SK-N-SH (cell line): Measurements from ENCODE around the gene SRGAP3. TPM values are rescaled to one million over a fixed set of nuclear protein-coding genes. Genes with fewer than 3 reads are reported as not detected.
A peak's percentile ranks its signal among the peaks of the same experiment; 100 is the strongest.

Experiments
- CTCF ChIA-PET: fragments of 300-600, 350-600 bp; formaldehyde crosslinking; extraction: SDS; loops from one replicate; lab custom pipeline; 2021; lab: Yijun Ruan, JAX
- POLR2A ChIA-PET: fragments of 350-600 bp; sonication (Branson Sonifier 250); formaldehyde crosslinking; extraction: SDS; loops from one replicate; lab custom pipeline; 2020; ENCODE audit warnings: antibody characterized with exemption, inconsistent platforms; lab: Yijun Ruan, JAX
- DNase-seq: peaks from one replicate; pipeline ENCODE4 v3.0.0; 2012
- H2AFZ ChIP-seq: fragments of 200-600 bp; sonication (generic); 2 replicates; pipeline ENCODE4 v1.8.1; 2016; ENCODE audit warnings: antibody characterized with exemption, mild to moderate bottlenecking, low read depth
- H3F3A ChIP-seq: fragments of 200-600 bp; sonication (generic); replicated peaks from 2 replicates; pipeline ENCODE3; 2016; ENCODE audit warnings: antibody characterized with exemption, mild to moderate bottlenecking; ENCODE audit not compliant: insufficient read depth
- H3K27ac ChIP-seq, 2 experiments: fragments of 200-500 bp in 1 of 2; fragments of 200-600 bp in 1 of 2; sonication (Bioruptor generic) in 1 of 2; sonication (generic), shearing (Covaris generic) in 1 of 2; 2 replicates each; pipeline versions ENCODE4 v1.5.1 to v1.6.1; 2014 to 2016; ENCODE audit warnings: low read depth in 2 of 2, inconsistent platforms in 1 of 2, low read length in 1 of 2, mild to moderate bottlenecking in 1 of 2, mixed read lengths in 1 of 2
- H3K27me3 ChIP-seq: fragments of 200-600 bp; sonication (generic), shearing (Covaris generic); 2 replicates; pipeline ENCODE4 v1.6.1; 2016; ENCODE audit warnings: mixed run types; ENCODE audit not compliant: insufficient read depth
- H3K36me3 ChIP-seq, 2 experiments: fragments of 200-500 bp in 1 of 2; fragments of 200-600 bp in 1 of 2; sonication (Bioruptor generic) in 1 of 2; sonication (generic) in 1 of 2; replicated peaks in 1 of 2; 2 replicates each; pipeline versions ENCODE3 to v1.5.1; 2014 to 2016; ENCODE audit warnings: low read length in 1 of 2, mild to moderate bottlenecking in 1 of 2; ENCODE audit not compliant: insufficient read depth in 2 of 2, control insufficient read depth in 1 of 2
- H3K4me1 ChIP-seq, 2 experiments: fragments of 200-500 bp in 1 of 2; fragments of 200-600 bp in 1 of 2; sonication (Bioruptor generic) in 1 of 2; sonication (generic), shearing (Covaris generic) in 1 of 2; 2 replicates each; pipeline versions ENCODE4 v1.5.1 to v1.6.1; 2014 to 2016; ENCODE audit warnings: low read depth in 1 of 2, low read length in 1 of 2, mixed run types in 1 of 2; ENCODE audit not compliant: insufficient read depth in 2 of 2, control insufficient read depth in 1 of 2
- H3K4me2 ChIP-seq: fragments of 200-600 bp; sonication (generic), shearing (Covaris generic); 2 replicates; pipeline ENCODE4 v1.6.1; 2017; ENCODE audit warnings: mixed run types
- H3K4me3 ChIP-seq, 2 experiments: fragments of 200-500 bp in 1 of 2; fragments of 200-600 bp in 1 of 2; sonication (Bioruptor generic) in 1 of 2; sonication (generic), shearing (Covaris generic) in 1 of 2; 2 replicates each; pipeline versions ENCODE4 v1.5.1 to v1.8.1; 2014 to 2016; ENCODE audit warnings: low read depth in 2 of 2, inconsistent platforms in 1 of 2, low read length in 1 of 2, mild to moderate bottlenecking in 1 of 2, mixed read lengths in 1 of 2, moderate library complexity in 1 of 2
- H3K79me2 ChIP-seq: fragments of 200-600 bp; sonication (generic); 2 replicates; pipeline ENCODE4 v1.8.1; 2017; ENCODE audit warnings: mild to moderate bottlenecking; ENCODE audit not compliant: insufficient read depth
- H3K9ac ChIP-seq: fragments of 200-600 bp; sonication (generic); 2 replicates; pipeline ENCODE4 v1.6.1; 2017; ENCODE audit warnings: mixed run types
- H3K9me2 ChIP-seq: fragments of 200-600 bp; sonication (generic); 2 replicates; pipeline ENCODE4 v1.6.1; 2017; ENCODE audit warnings: mixed run types
- H3K9me3 ChIP-seq: fragments of 200-600 bp; sonication (generic); 2 replicates; pipeline ENCODE4 v1.6.1; 2017; ENCODE audit warnings: mixed run types, mild to moderate bottlenecking, moderate library complexity
- H4K20me1 ChIP-seq: fragments of 200-600 bp; sonication (generic); 2 replicates; pipeline ENCODE4 v1.6.1; 2017; ENCODE audit warnings: mild to moderate bottlenecking, mixed run types; ENCODE audit not compliant: insufficient read depth
- ELF1 ChIP-seq: IDR thresholded peaks from 2 replicates; pipeline ENCODE4 v1.4.0; 2012
- EP300 ChIP-seq, 2 experiments: IDR thresholded peaks; 2 replicates each; pipeline versions ENCODE4 v1.4.0 to v1.6.1; 2012; ENCODE audit warnings: borderline replicate concordance in 1 of 2, low read depth in 1 of 2, low read length in 1 of 2
- FOXJ3 ChIP-seq: sonication (generic); formaldehyde crosslinking; IDR thresholded peaks from 2 replicates; pipeline ENCODE4 v1.5.1; 2020; ENCODE audit warnings: mild to moderate bottlenecking, missing genetic modification reagents
- GATA2 ChIP-seq: sonication (generic); formaldehyde crosslinking; IDR thresholded peaks from 2 replicates; pipeline ENCODE4 v1.5.0; 2020; ENCODE audit warnings: mild to moderate bottlenecking, missing genetic modification reagents
- IRF3 ChIP-seq: fragments of 150-350 bp; IDR thresholded peaks from 2 replicates; pipeline ENCODE4 v1.6.1; 2016; ENCODE audit warnings: mild to moderate bottlenecking, low read depth, low read length
- NFIC ChIP-seq: IDR thresholded peaks from 2 replicates; pipeline ENCODE4 v1.4.0; 2012; ENCODE audit warnings: borderline replicate concordance
- RCOR1 ChIP-seq: fragments of 150-350 bp; IDR thresholded peaks from 2 replicates; pipeline ENCODE4 v1.6.1; 2017; ENCODE audit warnings: antibody characterized with exemption, low read length
- RFX5 ChIP-seq: IDR thresholded peaks from 2 replicates; pipeline ENCODE4 v1.6.1; 2012; ENCODE audit warnings: mild to moderate bottlenecking, improper control_type of control experiment, low read length
- TCF12 ChIP-seq: IDR thresholded peaks from 2 replicates; pipeline ENCODE4 v1.4.0; 2012
- ZBTB33 ChIP-seq: IDR thresholded peaks from 2 replicates; pipeline ENCODE4 v1.4.0; 2012; ENCODE audit warnings: low read depth, borderline replicate concordance
- WGBS: methylation state at CpG from one replicate; pipeline ENCODE4 v1.1.6; 2017; ENCODE audit warnings: low lambda C conversion rate; 5-methylcytosine and 5-hydroxymethylcytosine counted together
- polyA plus RNA-seq, 3 experiments: library from polyadenylated mRNA; depleted of rRNA; stranded (reverse); fragments of >200 nt; gene quantifications; 2 replicates each; pipeline ENCODE4 v1.2.3, GENCODE V29; 2012
- TF ChIP-seq, protein P1 (sequence below): IDR thresholded peaks from 2 replicates; pipeline ENCODE4 v1.6.1; 2012; ENCODE audit warnings: mild to moderate bottlenecking, low read depth, low read length, moderate library complexity
- TF ChIP-seq, protein P2 (sequence below): fragments of 150-350 bp; IDR thresholded peaks from 2 replicates; pipeline ENCODE4 v1.6.1; 2017; ENCODE audit warnings: antibody characterized with exemption, low read length, low read depth, borderline replicate concordance

The SRGAP3 gene
- polyA plus RNA-seq, 1 of the 3 experiments (the other 2 are of a cell fraction) = 2.8 TPM

- H3K4me3 ChIP-seq = no peak overlapping the region
- peaks cover 0 to 11% of the 10 kb centered on the region in 2 experiments; a peak in 2 of 4 replicates for H3K4me1 ChIP-seq
- no peaks in the 10 kb centered on the region for H3K36me3 ChIP-seq
- TF ChIP-seq GATA2 (peak; percentile 6; the same call in 1 of the 2 replicates), ELF1 (no peak)
- TF ChIP-seq, protein P1, sequence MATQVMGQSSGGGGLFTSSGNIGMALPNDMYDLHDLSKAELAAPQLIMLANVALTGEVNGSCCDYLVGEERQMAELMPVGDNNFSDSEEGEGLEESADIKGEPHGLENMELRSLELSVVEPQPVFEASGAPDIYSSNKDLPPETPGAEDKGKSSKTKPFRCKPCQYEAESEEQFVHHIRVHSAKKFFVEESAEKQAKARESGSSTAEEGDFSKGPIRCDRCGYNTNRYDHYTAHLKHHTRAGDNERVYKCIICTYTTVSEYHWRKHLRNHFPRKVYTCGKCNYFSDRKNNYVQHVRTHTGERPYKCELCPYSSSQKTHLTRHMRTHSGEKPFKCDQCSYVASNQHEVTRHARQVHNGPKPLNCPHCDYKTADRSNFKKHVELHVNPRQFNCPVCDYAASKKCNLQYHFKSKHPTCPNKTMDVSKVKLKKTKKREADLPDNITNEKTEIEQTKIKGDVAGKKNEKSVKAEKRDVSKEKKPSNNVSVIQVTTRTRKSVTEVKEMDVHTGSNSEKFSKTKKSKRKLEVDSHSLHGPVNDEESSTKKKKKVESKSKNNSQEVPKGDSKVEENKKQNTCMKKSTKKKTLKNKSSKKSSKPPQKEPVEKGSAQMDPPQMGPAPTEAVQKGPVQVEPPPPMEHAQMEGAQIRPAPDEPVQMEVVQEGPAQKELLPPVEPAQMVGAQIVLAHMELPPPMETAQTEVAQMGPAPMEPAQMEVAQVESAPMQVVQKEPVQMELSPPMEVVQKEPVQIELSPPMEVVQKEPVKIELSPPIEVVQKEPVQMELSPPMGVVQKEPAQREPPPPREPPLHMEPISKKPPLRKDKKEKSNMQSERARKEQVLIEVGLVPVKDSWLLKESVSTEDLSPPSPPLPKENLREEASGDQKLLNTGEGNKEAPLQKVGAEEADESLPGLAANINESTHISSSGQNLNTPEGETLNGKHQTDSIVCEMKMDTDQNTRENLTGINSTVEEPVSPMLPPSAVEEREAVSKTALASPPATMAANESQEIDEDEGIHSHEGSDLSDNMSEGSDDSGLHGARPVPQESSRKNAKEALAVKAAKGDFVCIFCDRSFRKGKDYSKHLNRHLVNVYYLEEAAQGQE = no peak
- no peaks in the 10 kb centered on the region for H3K79me2 ChIP-seq
- no peaks in the 10 kb centered on the region for H3K9me3 ChIP-seq
- H4K20me1 ChIP-seq = no peaks in the 10 kb centered on the region
- DNase-seq = peak; percentile 61
- H2AFZ ChIP-seq = 0 out of 2 replicates have a peak overlapping the region, but pooled peaks have one; percentile 54
- H3K9me2 ChIP-seq = no peaks in the 10 kb centered on the region
- H3K27me3 ChIP-seq = no peaks in the 10 kb centered on the region
- H3K9ac ChIP-seq = no peak overlapping the region
- H3K27ac ChIP-seq = peak overlapping the region; percentile 45 to 67
- no peaks in the 10 kb centered on the region for H3F3A ChIP-seq
- POLR2A ChIA-PET = interaction anchor here (1.1 kb wide), 1 partner anchor 31 kb away, joined by 3 read pairs; the partner anchor contains the start of gene SRGAP3
- 42% methylated on average over 11 of the region's 11 CpGs for WGBS
- CTCF ChIA-PET = interaction anchor here (0.7 to 2.2 kb wide), 7 partner anchors 12 to 309 kb away, joined by 4 to 14 read pairs (median 4); partner anchors contain the start of gene SRGAP3
- H3K4me2 ChIP-seq = peak overlapping the region; percentile 40; the same call in 1 of the 2 replicates
Measured at GRCh38 chr3:9280451-9281219, 31.2 kb upstream of the SRGAP3 start.

GRCh38 chr3:9279966-9280365, 30.5 kb upstream of the SRGAP3 start:
- CTCF ChIA-PET = interaction anchor here (0.5 to 2.2 kb wide), 7 partner anchors 11 to 308 kb away, joined by 3 to 14 read pairs (median 4); partner anchors contain the start of gene SRGAP3
- H3K9ac ChIP-seq = no peak overlapping the region
- TF ChIP-seq RFX5 (no peak), NFIC (no peak), ELF1 (no peak), FOXJ3 (CRISPR knock-in tag) (no peak), TCF12 (no peak), ZBTB33 (no peak), RCOR1 (no peak), IRF3 (no peak), EP300 (IDR thresholded peaks at IDR 0.05; ENCODE audit: borderline replicate concordance in 1 of 2, low read depth in 1 of 2, low read length in 1 of 2) (no peak)
- TF ChIP-seq, protein P2, sequence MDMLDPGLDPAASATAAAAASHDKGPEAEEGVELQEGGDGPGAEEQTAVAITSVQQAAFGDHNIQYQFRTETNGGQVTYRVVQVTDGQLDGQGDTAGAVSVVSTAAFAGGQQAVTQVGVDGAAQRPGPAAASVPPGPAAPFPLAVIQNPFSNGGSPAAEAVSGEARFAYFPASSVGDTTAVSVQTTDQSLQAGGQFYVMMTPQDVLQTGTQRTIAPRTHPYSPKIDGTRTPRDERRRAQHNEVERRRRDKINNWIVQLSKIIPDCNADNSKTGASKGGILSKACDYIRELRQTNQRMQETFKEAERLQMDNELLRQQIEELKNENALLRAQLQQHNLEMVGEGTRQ = no peak
- TF ChIP-seq, protein P1 = no peak

More at GRCh38 chr3:9279966-9280365, 30.5 kb upstream of the SRGAP3 start:
- peak overlapping the region; percentile 45 to 67; a peak in 3 of 4 replicates for H3K27ac ChIP-seq
- H3F3A ChIP-seq = no peaks in the 10 kb centered on the region
- H3K4me3 ChIP-seq = no peak overlapping the region
- peaks cover 0 to 11% of the 10 kb centered on the region in 2 experiments; a peak in 2 of 4 replicates for H3K4me1 ChIP-seq
- no peaks in the 10 kb centered on the region for H3K79me2 ChIP-seq
- H3K9me3 ChIP-seq = no peaks in the 10 kb centered on the region
- DNase-seq = peak; percentile 11
- H3K36me3 ChIP-seq = no peaks in the 10 kb centered on the region
- WGBS = 56% methylated on average over 6 of the region's 6 CpGs
- no peak overlapping the region for H2AFZ ChIP-seq
- no peaks in the 10 kb centered on the region for H4K20me1 ChIP-seq
- H3K27me3 ChIP-seq = no peaks in the 10 kb centered on the region
- H3K9me2 ChIP-seq = no peaks in the 10 kb centered on the region
- POLR2A ChIA-PET = interaction anchor here (1.1 kb wide), 1 partner anchor 30 kb away, joined by 3 read pairs; the partner anchor contains the start of gene SRGAP3
- H3K4me2 ChIP-seq = no peak overlapping the region
